H1 (cell line): ENCODE data around the gene RANBP17.

Experiments used
- BRCA1 ChIP-seq: IDR thresholded peaks from 2 replicates; pipeline ENCODE4 v1.6.1; 2012; ENCODE audit warnings: low read depth, low read length, improper control_type of control experiment
- CTCF ChIP-seq, 3 experiments: IDR thresholded peaks; 1 replicate in 2 of 3; 2 replicates in 1 of 3; pipeline versions ENCODE4 v1.5.1 to v1.6.1; 2011; ENCODE audit warnings: low read length in 3 of 3, mild to moderate bottlenecking in 3 of 3, inconsistent platforms in 2 of 3, low read depth in 1 of 3, moderate library complexity in 1 of 3; ENCODE audit not compliant: insufficient read depth in 1 of 3; ENCODE audit errors: control extremely low read depth in 1 of 3
- POLR2A ChIP-seq, 2 experiments: IDR thresholded peaks; 1 replicate in 1 of 2; 2 replicates in 1 of 2; pipeline ENCODE4 v1.6.1; 2011; ENCODE audit warnings: low read depth in 2 of 2, low read length in 2 of 2, mild to moderate bottlenecking in 2 of 2; ENCODE audit errors: control extremely low read depth in 1 of 2
- RAD21 ChIP-seq, 2 experiments: IDR thresholded peaks in 1 of 2; conservative IDR thresholded peaks in 1 of 2; 2 replicates each; pipeline ENCODE4 v1.6.1; 2011; ENCODE audit warnings: low read depth in 2 of 2, low read length in 2 of 2, improper control_type of control experiment in 1 of 2, inconsistent platforms in 1 of 2, mild to moderate bottlenecking in 1 of 2, moderate library complexity in 1 of 2

- TF ChIP-seq CTCF (IDR thresholded peaks at IDR 0.05; ENCODE audit: control extremely low read depth in 1 of 3, insufficient read depth in 1 of 3, low read depth in 1 of 3, low read length in 3 of 3): no peak
- no peak for TF ChIP-seq RAD21 (IDR thresholded peaks at IDR 0.05 in 1 of 2, conservative IDR thresholded peaks at IDR 0.05 in 1 of 2; ENCODE audit: low read depth in 2 of 2, low read length in 2 of 2)
- TF ChIP-seq POLR2A (IDR thresholded peaks at IDR 0.05; ENCODE audit: control extremely low read depth in 1 of 2, low read depth in 2 of 2, low read length in 2 of 2): no peak
- no peak for TF ChIP-seq BRCA1
These were observed 426.2 kb downstream of the RANBP17 start for GRCh38 chr5:171288066-171288465.
